Stimulated activated CD4-positive, alpha-beta T cell treated with anti-CD3 and anti-CD28 coated beads, Interleukin-12 subunit alpha, Interleukin-12 subunit beta, amount 100 ng/mL, for 4 hours (primary cell): ENCODE data around the gene SNRNP25.

ENCODE experiments used
- DNase-seq: peaks from one replicate; pipeline ENCODE4 v3.0.0-alpha.2; 2020

The SNRNP25 gene

DNA sequence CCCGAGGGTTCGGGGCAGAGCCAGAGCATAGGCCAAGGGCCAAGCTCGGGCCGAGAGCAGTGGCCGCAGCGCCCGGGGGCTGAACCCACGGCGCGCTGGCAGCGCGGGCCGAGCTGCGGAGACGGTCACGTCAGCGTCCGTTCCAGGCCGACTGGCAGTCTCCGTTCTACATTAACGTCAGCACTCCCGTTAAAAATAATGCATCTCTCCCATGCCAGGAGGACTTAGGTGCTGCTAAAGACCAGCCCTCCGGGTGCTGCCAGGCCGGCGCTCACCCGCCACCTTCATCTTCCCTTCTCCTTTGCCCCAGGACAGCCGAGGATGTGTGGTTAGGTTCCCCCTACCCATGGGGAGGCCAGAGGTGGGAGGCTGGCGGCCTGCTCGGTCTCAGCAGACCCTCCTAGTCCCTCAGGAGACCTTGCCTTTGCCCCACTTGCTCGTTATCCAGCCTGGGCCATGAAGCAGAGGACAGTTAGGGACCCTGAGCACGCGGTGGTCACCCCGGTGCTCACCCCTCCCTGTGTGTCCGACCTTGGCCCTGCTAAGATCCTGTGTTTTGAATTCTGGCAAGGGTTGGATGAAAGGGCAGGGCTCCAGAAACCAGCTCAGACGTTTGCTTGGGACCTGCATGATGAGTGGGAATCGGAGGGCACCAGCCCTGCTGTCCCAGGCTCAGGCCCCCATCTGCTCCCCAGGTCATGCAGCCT, 25.0 kb downstream of the SNRNP25 start:
- DNase-seq, result no peak

GRCh38 chr16:79151-80054, 25.8 kb downstream of the SNRNP25 start:
- no peak for DNase-seq

- no peak for DNase-seq
These were observed 29.5 kb downstream of the SNRNP25 start for GRCh38 chr16:83060-83603.

GRCh38 chr16:83781-84615, 30.4 kb downstream of the SNRNP25 start:
- DNase-seq, result no peak

GRCh38 chr16:84718-85406, 31.2 kb downstream of the SNRNP25 start:
- DNase-seq, result peak; percentile 39

- DNase-seq, result no peak
These were observed 31.8 kb downstream of the SNRNP25 start for GRCh38 chr16:85407-85782.

DNA sequence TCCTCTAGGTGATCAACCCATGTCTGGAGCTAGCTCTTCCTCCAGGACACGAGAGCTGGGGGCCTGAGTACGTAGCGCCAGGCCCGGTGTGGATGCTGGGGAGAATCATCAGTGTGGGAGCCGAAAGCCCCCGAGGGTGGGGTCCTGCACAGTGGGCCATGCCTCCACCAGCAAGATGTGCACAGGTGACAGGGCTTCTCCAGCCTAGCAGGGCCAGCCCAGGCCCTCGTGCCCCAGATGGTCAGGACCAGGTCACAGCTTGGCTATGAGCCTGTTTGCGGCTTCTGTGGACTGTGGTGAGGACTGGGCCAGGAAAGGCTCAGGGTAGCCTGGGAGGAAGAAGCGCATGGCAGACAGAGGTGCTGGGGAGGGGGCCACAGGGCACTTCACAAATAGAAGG, 32.2 kb downstream of the SNRNP25 start:
- DNase-seq, result no peak

- no peak for DNase-seq
These were observed 32.9 kb downstream of the SNRNP25 start for GRCh38 chr16:86483-86952.

GRCh38 chr16:88613-89012, 35.0 kb downstream of the SNRNP25 start:
- DNase-seq, result no peak

GRCh38 chr16:89391-90302, 36.0 kb downstream of the SNRNP25 start:
- no peak for DNase-seq

GRCh38 chr16:91484-91883, 37.9 kb downstream of the SNRNP25 start:
- DNase-seq, result no peak

- no peak for DNase-seq
These were observed 39.1 kb downstream of the SNRNP25 start for GRCh38 chr16:92431-93339.

- no peak for DNase-seq
These were observed 41.3 kb downstream of the SNRNP25 start for GRCh38 chr16:94918-95265.

- DNase-seq, result peak; percentile 84
These were observed 43.3 kb downstream of the SNRNP25 start for GRCh38 chr16:96935-97381.

GRCh38 chr16:97822-98221, 44.2 kb downstream of the SNRNP25 start:
- no peak for DNase-seq

- DNase-seq, result no peak
These were observed 47.4 kb downstream of the SNRNP25 start for GRCh38 chr16:100989-101388.

DNA sequence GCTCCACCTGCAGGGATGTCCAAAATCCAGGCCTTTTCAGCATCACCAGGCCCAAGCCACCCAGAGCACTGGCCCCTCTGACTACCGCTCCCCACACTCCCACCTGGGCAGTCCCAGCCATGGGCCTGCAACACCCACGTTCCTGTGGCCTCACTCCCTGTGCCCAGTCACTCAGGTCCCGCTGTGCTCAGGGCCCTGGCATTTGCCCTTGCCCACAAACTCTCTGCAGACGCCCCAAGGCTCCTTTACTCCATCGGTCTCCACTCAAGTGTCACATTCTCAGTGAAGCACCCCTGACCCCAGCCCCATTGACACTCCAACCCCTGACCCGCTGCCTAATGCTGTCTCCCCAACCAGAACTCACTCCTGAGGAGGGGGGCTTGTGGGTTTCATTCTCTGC, 48.0 kb downstream of the SNRNP25 start:
- DNase-seq, result no peak

- no peak for DNase-seq
These were observed 48.6 kb downstream of the SNRNP25 start for GRCh38 chr16:102060-102855.

GRCh38 chr16:104355-104754, 50.7 kb downstream of the SNRNP25 start:
- DNase-seq, result no peak
